Chondrocyte (in vitro differentiated cells): ENCODE results near the gene SLC12A3. TPM values are rescaled to one million over a fixed set of nuclear protein-coding genes. Genes with fewer than 3 reads are reported as not detected.
"Not testable (repeated sequence)": the region's sequence is repeated elsewhere in the genome, so short reads cannot be mapped to it uniquely, and the experiment has no call there.

ENCODE experiments used
- DNase-seq: peaks from one replicate; pipeline ENCODE4 v3.0.0; 2021; ENCODE audit warnings: mixed read lengths, low spot score
- H3K27ac Mint-ChIP-seq: one replicate; pipeline ENCODE4 v1.8.0; 2021; ENCODE audit warnings: mild to moderate bottlenecking, moderate library complexity, mixed read lengths; ENCODE audit not compliant: unreplicated experiment
- H3K27me3 Mint-ChIP-seq: 2 replicates; pipeline ENCODE4 v1.8.0; 2021; ENCODE audit warnings: low read depth, mixed read lengths
- H3K36me3 Mint-ChIP-seq: 2 replicates; pipeline ENCODE4 v1.8.0; 2021; ENCODE audit warnings: low read depth, mixed read lengths
- H3K4me1 Mint-ChIP-seq: 2 replicates; pipeline ENCODE4 v1.8.0; 2021; ENCODE audit warnings: low read depth, mild to moderate bottlenecking, mixed read lengths
- H3K4me3 Mint-ChIP-seq: one replicate; pipeline ENCODE4 v1.8.0; 2021; ENCODE audit warnings: mild to moderate bottlenecking, moderate library complexity, mixed read lengths; ENCODE audit not compliant: unreplicated experiment
- H3K9me3 Mint-ChIP-seq: 2 replicates; pipeline ENCODE4 v1.8.0; 2021; ENCODE audit warnings: low read depth, mixed read lengths
- total RNA-seq: library from RNA; stranded (reverse); gene quantifications from 3 replicates; pipeline ENCODE4 v1.2.1, GENCODE V29; 2021
- TF ChIP-seq, protein P1 (sequence below): fragments of 200-600 bp; sonication (generic); IDR thresholded peaks from 2 replicates; pipeline ENCODE4 v1.5.0; 2021; ENCODE audit warnings: antibody characterized with exemption, mild to moderate bottlenecking, moderate library complexity

Gene SLC12A3
- total RNA-seq, 1 donor from 2014 or later: not detected

DNA sequence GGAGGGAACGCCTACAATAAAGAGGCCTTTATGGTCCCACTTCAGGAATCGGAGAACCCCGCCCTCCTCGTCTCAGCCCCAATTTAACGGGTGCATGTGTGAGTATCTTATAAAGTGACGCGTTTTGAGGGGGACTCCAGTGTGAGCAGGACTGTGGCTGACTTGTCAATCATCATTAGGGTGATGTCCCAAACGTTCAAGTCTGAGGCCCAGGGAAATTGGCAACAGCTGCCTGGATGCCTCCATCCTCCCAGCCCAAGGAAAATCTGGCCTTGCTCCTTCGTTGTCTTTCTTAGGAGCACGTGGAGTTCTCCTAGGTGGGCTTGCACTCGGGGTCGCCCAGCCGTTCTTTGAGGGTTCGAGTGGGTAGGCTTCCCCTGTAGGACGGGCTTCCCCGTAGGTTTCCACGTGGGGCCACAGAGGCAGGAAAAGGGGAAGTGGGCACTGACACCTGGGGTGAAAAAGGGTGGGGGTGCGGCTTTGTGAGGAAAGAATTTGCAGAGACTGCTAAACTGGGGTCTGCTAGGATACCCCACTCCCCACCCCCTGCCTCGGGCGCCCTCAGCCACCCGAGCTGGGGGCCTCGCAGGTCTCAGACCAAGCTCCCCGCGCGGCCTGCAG lies 66.4 kb downstream of the SLC12A3 start:
- Mint-ChIP-seq H3K4me3 (peak overlapping the region; percentile 97), H3K36me3 (peaks cover 30% of the 10 kb centered on the region), H3K4me1 (peaks cover 32% of the 10 kb centered on the region), H3K9me3 (no peaks in the 10 kb centered on the region), H3K27me3 (no peaks in the 10 kb centered on the region), H3K27ac (peak overlapping the region; percentile 99)
- no peak for DNase-seq
- TF ChIP-seq, protein P1, sequence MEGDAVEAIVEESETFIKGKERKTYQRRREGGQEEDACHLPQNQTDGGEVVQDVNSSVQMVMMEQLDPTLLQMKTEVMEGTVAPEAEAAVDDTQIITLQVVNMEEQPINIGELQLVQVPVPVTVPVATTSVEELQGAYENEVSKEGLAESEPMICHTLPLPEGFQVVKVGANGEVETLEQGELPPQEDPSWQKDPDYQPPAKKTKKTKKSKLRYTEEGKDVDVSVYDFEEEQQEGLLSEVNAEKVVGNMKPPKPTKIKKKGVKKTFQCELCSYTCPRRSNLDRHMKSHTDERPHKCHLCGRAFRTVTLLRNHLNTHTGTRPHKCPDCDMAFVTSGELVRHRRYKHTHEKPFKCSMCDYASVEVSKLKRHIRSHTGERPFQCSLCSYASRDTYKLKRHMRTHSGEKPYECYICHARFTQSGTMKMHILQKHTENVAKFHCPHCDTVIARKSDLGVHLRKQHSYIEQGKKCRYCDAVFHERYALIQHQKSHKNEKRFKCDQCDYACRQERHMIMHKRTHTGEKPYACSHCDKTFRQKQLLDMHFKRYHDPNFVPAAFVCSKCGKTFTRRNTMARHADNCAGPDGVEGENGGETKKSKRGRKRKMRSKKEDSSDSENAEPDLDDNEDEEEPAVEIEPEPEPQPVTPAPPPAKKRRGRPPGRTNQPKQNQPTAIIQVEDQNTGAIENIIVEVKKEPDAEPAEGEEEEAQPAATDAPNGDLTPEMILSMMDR: no peak

DNA sequence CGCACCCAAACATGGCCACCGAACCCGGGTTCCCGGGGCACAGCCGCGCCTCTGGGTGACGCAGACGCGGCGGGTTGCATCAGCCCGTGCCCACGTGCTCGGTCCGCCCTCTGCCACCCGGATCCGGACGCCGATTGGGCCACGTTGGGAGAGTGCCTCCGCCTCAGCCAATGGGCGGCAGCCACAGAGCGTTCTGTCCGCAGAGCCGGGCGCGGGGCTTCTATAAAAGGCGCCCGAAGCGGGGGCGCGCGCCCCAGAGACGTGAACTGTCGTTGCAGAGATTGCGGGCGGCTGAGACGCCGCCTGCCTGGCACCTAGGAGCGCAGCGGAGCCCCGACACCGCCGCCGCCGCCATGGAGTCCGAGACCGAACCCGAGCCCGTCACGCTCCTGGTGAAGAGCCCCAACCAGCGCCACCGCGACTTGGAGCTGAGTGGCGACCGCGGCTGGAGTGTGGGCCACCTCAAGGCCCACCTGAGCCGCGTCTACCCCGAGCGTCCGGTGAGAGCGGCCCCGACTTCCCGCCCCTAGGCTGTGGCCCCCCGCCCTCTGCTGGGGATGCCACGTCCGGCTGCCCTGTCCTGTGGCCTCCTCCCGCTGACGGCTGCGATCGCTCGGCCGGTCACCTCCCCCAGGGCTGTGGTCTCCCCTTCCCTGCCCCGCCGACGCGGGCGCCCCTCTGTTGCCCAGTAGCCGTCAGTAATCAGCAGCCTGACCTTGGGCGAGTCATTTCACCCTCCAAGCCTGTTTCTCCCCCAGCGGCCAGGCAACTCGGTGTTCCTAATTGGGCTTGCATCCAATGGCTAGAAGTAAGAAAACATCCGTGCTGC lies 67.1 kb downstream of the SLC12A3 start, which contains the start of gene HERPUD1:
Gene HERPUD1, plus strand, starts transcription at position 251 of the 829 bp plus-strand sequence. Its CDS starts 103 bp downstream, at position 354.
- peak within 1 kb of the TSS; percentile 97 for H3K4me3 Mint-ChIP-seq
- H3K27me3 Mint-ChIP-seq: no peaks in the 10 kb centered on the region
- peaks cover 39% of the 10 kb centered on the region for H3K4me1 Mint-ChIP-seq
- TF ChIP-seq, protein P1: peak; percentile 58
- peak; percentile 99 for DNase-seq
- H3K36me3 Mint-ChIP-seq: peaks cover 36% of the 10 kb centered on the region
- no peaks in the 10 kb centered on the region for H3K9me3 Mint-ChIP-seq
- peak within 1 kb of the TSS; percentile 99 for H3K27ac Mint-ChIP-seq

DNA sequence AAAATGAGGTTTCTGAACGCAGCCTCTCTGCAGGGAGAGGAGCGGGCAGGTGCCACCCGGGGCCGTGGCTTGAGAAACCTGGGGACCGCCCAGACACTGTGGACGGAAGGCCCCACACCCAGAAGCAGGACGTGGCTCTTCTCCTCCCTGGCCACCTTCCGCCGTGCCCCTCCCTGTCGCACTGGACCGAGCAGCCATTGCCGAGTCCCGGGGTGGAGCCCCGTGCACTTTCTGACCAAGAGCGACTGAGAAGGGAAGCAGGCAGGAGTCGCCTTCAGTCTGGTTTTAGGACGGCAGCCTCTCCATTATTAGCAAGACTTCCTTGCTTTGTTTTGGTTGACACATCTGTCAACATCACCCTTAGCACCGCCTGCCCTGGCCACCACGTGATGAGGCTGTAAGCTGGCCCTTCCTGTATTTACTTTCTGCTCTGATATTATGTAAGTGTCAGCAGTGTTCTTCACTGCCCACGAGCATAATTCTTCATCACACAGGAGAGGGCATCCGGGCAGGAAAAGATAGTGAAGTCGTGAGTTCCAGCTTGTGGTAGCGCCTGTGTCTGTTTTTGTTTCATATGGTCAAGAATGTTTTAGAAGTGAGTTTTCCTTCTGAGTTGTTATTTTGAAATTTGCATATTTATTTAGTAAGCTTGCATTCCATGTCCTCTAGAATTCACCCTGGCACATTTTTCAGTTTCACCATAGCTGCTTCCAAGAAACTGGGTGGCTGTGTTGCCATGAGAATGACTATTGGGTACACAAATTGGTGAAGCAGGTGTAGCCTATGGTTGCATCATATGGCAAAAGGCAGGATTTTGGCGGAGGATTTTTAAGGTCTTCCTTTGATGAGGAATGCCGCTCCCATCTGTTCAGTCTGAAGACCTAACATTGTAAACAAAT lies 68.0 kb downstream of the SLC12A3 start:
- no peak for DNase-seq
- Mint-ChIP-seq H3K4me1 (peaks cover 46% of the 10 kb centered on the region), H3K27me3 (no peaks in the 10 kb centered on the region), H3K27ac (peak overlapping the region; percentile 99), H3K4me3 (peak overlapping the region; percentile 97), H3K36me3 (peaks cover 44% of the 10 kb centered on the region), H3K9me3 (no peaks in the 10 kb centered on the region)
- TF ChIP-seq, protein P1: no peak

DNA sequence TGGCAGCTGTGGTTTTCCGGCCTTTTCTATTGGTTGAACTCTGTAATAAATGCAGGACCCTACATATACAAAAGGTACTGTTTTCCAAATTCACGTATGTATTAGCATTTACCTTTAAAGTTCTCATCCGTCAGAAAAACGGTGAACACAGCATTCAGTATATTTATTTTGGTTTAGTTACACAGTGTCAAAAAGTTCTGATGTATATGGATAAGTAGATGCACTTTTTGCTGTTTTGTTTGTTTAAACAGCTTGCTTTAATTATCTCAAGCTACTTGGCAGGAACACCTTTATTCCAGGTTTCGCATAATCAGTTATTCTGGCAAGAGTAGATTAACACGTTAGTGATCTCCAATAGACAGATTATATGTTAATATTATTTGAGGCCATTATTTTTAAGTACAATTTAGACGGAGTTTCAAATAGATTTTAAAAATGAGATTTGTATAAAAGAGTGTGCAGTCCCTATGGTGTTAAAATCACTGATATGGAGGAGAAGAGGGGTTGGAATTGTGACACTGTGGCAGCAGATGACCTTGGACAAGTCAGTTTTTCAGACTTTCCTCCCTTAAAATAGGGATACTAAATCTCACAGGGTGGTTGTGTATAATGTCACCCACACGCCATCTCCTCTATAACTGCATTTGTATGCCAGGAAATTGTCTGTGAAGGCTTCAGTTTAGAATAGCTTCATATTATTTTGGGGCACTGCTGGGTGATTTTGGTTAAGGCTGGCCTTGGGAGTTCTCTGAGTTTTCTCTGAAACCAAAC lies 69.0 kb downstream of the SLC12A3 start:
- DNase-seq: no peak
- peak overlapping the region; percentile 97 for H3K4me3 Mint-ChIP-seq
- H3K9me3 Mint-ChIP-seq: no peaks in the 10 kb centered on the region
- peaks cover 57% of the 10 kb centered on the region for H3K4me1 Mint-ChIP-seq
- TF ChIP-seq, protein P1: no peak
- no peaks in the 10 kb centered on the region for H3K27me3 Mint-ChIP-seq
- H3K27ac Mint-ChIP-seq: peak overlapping the region; percentile 99
- peaks cover 52% of the 10 kb centered on the region for H3K36me3 Mint-ChIP-seq

DNA sequence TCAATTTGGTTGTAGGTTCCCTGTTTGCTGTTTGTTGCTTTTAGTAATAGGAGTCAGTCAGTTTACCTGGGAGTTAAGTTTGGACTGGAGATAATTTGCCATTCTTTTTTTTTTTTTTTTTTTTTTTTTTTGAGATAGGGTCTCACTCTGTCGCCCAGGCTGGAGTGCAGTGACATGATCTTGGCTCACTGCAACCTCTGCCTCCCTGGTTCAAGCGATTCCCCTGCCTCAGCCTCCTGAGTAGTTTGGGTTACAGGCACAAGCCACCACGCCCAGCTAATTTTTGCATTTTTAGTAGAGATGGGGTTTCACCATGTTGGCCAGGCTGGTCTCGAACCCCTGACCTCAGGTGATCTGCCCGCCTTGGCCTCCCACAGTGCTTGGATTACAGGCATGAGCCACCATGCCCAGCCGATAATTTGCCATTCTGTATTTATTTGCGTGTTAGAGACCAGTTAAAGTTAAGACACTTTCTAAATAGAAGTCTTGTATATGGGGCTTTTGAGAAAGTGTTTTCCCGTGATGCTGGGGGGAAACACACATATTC lies 69.7 kb downstream of the SLC12A3 start:
- H3K27me3 Mint-ChIP-seq, H3K9me3 Mint-ChIP-seq, DNase-seq: not testable (repeated sequence)
- Mint-ChIP-seq H3K27ac (peak overlapping the region; percentile 91), H3K36me3 (peaks cover 58% of the 10 kb centered on the region), H3K4me1 (peaks cover 63% of the 10 kb centered on the region), H3K4me3 (peak overlapping the region; percentile 97)
